Sigmoid colon (tissue), 4 donors: ENCODE measurements around the gene CACNB1.

Experiments used
- CTCF ChIP-seq, 4 experiments: fragments of 450-650 bp in 3 of 4; fragments of 200-600 bp in 1 of 4; IDR thresholded peaks; one replicate each; pipeline ENCODE4 v1.5.1; 2016 to 2019; ENCODE audit warnings: antibody characterized with exemption in 4 of 4, mild to moderate bottlenecking in 3 of 4, moderate library complexity in 2 of 4
- EP300 ChIP-seq, 4 donors: sonication (generic); formaldehyde crosslinking; IDR thresholded peaks; one replicate each; pipeline ENCODE4 v1.6.1; 2017; ENCODE audit warnings: antibody characterized with exemption in 4 of 4
- POLR2A ChIP-seq, 2 donors: fragments of 450-650 bp; IDR thresholded peaks; one replicate each; pipeline ENCODE4 v1.6.1; 2016; ENCODE audit warnings: antibody characterized with exemption in 2 of 2, mild to moderate bottlenecking in 2 of 2, moderate library complexity in 2 of 2
- POLR2AphosphoS5 ChIP-seq, 4 donors: sonication (generic); formaldehyde crosslinking; IDR thresholded peaks; one replicate each; pipeline ENCODE4 v1.6.1; 2017; ENCODE audit warnings: antibody characterized with exemption in 4 of 4

- TF ChIP-seq POLR2A (IDR thresholded peaks at IDR 0.05) (no peak), CTCF (IDR thresholded peaks at IDR 0.05) (no peak), POLR2AphosphoS5 (IDR thresholded peaks at IDR 0.05) (no peak), EP300 (IDR thresholded peaks at IDR 0.05) (no peak)
These were observed 20.4 kb upstream of the CACNB1 start for GRCh38 chr17:39217734-39218369.
